ENCODE data around the gene RUNX1.
"Not testable (repeated sequence)": the region's sequence is repeated elsewhere in the genome, so short reads cannot be mapped to it uniquely, and the experiment has no call there.

The RUNX1 gene

DNA sequence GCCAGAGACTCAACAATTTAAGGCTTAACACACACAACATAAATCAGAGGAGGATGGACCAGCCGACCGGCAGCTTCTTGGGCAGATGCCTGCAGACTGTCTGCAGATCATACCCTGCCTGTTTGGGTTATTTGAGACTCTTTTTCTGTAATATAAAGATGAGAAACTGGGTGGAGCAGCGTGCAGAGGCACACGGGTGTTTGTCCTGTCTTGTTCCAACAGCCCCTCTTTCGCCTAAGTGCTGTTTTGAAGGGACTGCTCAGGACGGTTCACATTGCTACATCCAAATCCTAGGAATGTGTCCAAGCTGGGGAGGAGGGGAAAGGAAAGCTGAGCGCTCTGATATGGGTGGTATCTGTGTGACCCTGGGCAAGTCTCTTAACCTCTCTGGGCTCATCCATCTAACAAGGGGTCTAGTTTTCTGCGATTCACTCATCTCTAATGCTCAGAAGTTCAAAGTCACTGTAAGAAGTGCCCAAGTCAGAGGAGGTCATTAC lies 230.4 kb downstream of the RUNX1 start:
- in situ Hi-C loops (cut with HindIII; ENCODE audit: low pct_ligation_motif_present, low pct_unique_long_range_greater_than_20kb, low sequenced_read_pairs) = no loop called here
- no peak for DNase-seq

DNA sequence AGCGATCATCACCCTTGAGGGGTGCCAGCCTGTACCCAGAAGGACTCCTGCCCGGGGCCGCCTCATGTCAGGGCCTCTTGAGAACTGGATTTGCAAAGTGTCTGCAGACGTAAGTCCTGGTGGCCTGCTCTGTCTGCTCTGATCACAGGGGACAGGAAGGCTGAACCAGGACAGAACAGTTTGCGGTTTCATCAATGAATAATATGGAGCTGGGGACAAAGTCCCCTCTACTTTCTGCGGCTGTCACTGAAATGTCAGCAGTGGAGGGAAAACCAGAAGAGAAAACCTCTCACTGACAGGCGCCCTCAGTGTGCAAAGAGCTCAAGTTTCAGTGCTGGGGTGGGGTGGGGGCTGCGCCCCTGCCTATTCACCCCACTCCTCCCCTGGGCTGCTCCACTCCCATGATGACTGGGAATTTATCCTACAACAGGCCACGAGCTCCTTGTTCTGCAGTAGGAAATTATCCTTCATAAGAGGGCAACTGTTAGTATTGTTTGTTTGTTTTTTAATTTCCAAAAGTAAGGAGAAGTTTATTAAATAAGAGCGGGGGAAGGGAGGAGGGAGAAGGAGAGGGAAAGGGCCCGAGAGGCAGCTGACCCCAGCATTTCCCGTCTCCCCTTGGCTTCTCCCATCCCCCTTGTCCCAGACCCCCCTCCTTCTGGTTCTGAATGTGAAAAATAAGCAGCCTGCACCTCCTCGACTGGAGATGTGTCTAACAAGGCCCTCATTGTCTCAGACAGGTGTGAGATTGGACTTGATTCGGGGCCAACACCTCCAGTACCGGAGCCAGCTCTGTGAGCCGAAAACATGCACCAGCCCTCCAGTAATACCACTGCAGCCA lies 231.1 kb downstream of the RUNX1 start:
- in situ Hi-C loops (cut with HindIII; ENCODE audit: low pct_ligation_motif_present, low pct_unique_long_range_greater_than_20kb, low sequenced_read_pairs) = no loop called here
- DNase-seq = no peak

GRCh38 chr21:34815831-34816705 lies 233.0 kb downstream of the RUNX1 start:
- no peak for DNase-seq
- in situ Hi-C loops (cut with HindIII; ENCODE audit: low pct_ligation_motif_present, low pct_unique_long_range_greater_than_20kb, low sequenced_read_pairs) = no loop called here

GRCh38 chr21:34814529-34814951 lies 234.6 kb downstream of the RUNX1 start:
- in situ Hi-C loops (cut with HindIII; ENCODE audit: low pct_ligation_motif_present, low pct_unique_long_range_greater_than_20kb, low sequenced_read_pairs) = no loop called here

DNA sequence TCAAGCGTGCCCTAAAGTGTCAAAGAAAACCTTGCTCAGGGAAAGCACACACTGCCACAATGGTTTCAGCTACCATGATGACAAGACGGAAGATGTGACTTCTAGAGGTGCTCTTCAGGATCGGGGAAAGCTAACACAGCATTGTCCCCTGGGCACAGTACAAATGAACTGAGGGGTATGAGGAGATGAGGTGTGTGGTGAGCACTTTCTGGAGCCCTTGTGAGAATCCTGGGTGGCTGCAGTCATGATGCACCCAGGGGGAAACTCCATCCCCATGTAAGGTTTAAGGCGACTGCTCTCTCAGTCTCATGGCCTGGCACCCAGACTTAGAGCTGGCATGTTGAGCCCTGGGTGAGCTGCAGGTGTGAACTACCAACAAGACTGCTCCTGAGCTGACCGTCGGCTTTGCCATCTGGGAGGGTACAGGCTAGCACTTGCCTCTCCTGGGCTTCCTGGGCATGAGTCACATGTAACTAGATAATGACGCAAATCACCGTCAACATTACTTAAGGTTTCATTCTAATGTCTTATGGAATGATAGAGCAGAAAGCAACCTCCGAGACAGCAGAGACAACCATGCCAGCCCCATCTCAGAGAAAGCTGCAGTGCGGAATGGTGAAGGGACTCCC lies 235.7 kb downstream of the RUNX1 start:
- in situ Hi-C loops (cut with HindIII; ENCODE audit: low pct_ligation_motif_present, low pct_unique_long_range_greater_than_20kb, low sequenced_read_pairs) = no loop called here
- no peak for DNase-seq

More at GRCh38 chr21:34814529-34814951, 234.6 kb downstream of the RUNX1 start:
- DNase-seq = no peak

- in situ Hi-C loops (cut with HindIII; ENCODE audit: low pct_ligation_motif_present, low pct_unique_long_range_greater_than_20kb, low sequenced_read_pairs) = no loop called here
Observed at GRCh38 chr21:34812504-34813265, 236.4 kb downstream of the RUNX1 start.

GRCh38 chr21:34811368-34811767 lies 237.7 kb downstream of the RUNX1 start:
- in situ Hi-C loops (cut with HindIII; ENCODE audit: low pct_ligation_motif_present, low pct_unique_long_range_greater_than_20kb, low sequenced_read_pairs) = no loop called here
- no peak for DNase-seq

More at GRCh38 chr21:34812504-34813265, 236.4 kb downstream of the RUNX1 start:
- DNase-seq = no peak

- in situ Hi-C loops (cut with HindIII; ENCODE audit: low pct_ligation_motif_present, low pct_unique_long_range_greater_than_20kb, low sequenced_read_pairs) = no loop called here
- DNase-seq = no peak
Observed at GRCh38 chr21:34810786-34811185, 238.3 kb downstream of the RUNX1 start.

- in situ Hi-C loops (cut with HindIII; ENCODE audit: low pct_ligation_motif_present, low pct_unique_long_range_greater_than_20kb, low sequenced_read_pairs) = no loop called here
- DNase-seq = no peak
Observed at GRCh38 chr21:34809822-34810221, 239.3 kb downstream of the RUNX1 start.

GRCh38 chr21:34808569-34809204 lies 240.4 kb downstream of the RUNX1 start:
- peak; percentile 44 for DNase-seq

DNA sequence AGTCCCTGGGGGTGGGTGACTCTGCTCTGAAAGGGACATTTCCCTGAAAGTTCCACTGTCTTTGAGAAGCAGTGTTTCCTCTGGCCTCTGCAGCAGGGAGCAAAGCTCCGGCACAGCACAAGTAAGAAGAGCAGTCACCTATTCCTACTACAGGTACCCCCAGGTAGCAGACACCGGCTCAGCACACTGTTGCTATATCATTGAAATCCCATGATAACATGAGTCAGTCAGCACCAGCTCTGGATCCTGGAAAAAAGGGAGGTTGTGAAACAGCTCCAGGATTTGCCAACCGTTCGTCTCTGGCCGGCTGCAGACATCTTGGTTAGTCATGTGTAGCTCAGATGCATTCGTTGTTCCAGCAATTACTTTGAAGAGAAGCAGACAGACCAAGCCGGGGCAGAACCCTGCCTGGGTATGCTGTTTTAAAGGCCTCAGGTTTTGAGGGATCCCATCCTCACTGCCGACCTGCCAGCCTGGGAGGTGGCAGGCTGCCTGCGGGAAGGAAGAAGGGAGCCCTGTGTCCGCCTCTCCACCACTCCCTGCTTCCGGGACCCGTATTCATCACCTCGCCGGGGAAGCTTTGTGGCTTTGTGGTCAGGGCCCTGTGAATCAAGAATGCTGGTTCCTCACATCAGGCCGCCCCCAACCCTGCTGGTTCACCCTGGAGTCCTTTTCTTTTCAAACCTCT lies 241.1 kb downstream of the RUNX1 start:
- DNase-seq = peak; percentile 85
- in situ Hi-C loops (cut with HindIII; ENCODE audit: low pct_ligation_motif_present, low pct_unique_long_range_greater_than_20kb, low sequenced_read_pairs) = no loop called here

More at GRCh38 chr21:34808569-34809204, 240.4 kb downstream of the RUNX1 start:
- in situ Hi-C loops (cut with HindIII; ENCODE audit: low pct_ligation_motif_present, low pct_unique_long_range_greater_than_20kb, low sequenced_read_pairs) = no loop called here

GRCh38 chr21:34807146-34807880 lies 241.8 kb downstream of the RUNX1 start:
- in situ Hi-C loops (cut with HindIII; ENCODE audit: low pct_ligation_motif_present, low pct_unique_long_range_greater_than_20kb, low sequenced_read_pairs) = no loop called here
- peak; percentile 96 for DNase-seq

GRCh38 chr21:34806423-34806822 lies 242.7 kb downstream of the RUNX1 start:
- in situ Hi-C loops (cut with HindIII; ENCODE audit: low pct_ligation_motif_present, low pct_unique_long_range_greater_than_20kb, low sequenced_read_pairs) = no loop called here
- no peak for DNase-seq

- in situ Hi-C loops (cut with HindIII; ENCODE audit: low pct_ligation_motif_present, low pct_unique_long_range_greater_than_20kb, low sequenced_read_pairs) = no loop called here
- no peak for DNase-seq
Observed at GRCh38 chr21:34805157-34805556, 243.9 kb downstream of the RUNX1 start.

DNA sequence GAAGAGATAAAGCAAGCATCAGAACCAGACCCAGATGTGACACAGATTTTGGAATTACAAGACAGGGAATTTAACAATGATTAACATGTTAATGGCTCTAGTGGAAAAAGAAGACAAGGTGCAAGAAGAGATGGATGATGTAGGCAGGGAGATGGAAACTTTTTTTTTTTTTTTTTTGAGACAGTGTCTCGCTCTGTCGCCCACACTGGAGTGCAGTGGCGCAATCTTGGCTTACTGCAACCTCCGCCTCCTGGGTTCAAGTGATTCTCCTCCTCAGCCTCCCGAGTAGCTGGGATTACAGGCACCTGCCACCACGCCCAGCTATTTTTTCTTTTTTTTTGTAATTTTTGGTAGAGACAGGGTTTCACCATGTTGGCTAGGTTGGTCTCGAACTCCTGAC lies 244.5 kb downstream of the RUNX1 start:
- DNase-seq; in situ Hi-C loops (cut with HindIII; ENCODE audit: low pct_ligation_motif_present, low pct_unique_long_range_greater_than_20kb, low sequenced_read_pairs): not testable (repeated sequence)

- no peak for DNase-seq
- in situ Hi-C loops (cut with HindIII; ENCODE audit: low pct_ligation_motif_present, low pct_unique_long_range_greater_than_20kb, low sequenced_read_pairs) = no loop called here
Observed at GRCh38 chr21:34803782-34804370, 245.2 kb downstream of the RUNX1 start.
